Thymus (tissue), 11 donors: Measurements from ENCODE around the gene SPATA21. TPM values are rescaled to one million over a fixed set of nuclear protein-coding genes. Genes with fewer than 3 reads are reported as not detected.

Experiments
- DNase-seq, 9 donors: peaks; one replicate each; pipeline ENCODE4 v3.0.0-alpha.2; 2013; ENCODE audit warnings: low spot score in 9 of 9, low read depth in 6 of 9, missing footprints in 1 of 9
- H3K27ac ChIP-seq, 2 donors: one replicate each; pipeline ENCODE4 v1.5.1; 2013; ENCODE audit warnings: control low read depth in 1 of 2, low read depth in 1 of 2, low read length in 1 of 2, mild to moderate bottlenecking in 1 of 2, moderate library complexity in 1 of 2
- H3K27me3 ChIP-seq, 2 donors: one replicate each; pipeline ENCODE4 v1.5.1; 2013; ENCODE audit warnings: low read length in 1 of 2; ENCODE audit not compliant: control insufficient read depth in 2 of 2, insufficient read depth in 1 of 2
- H3K36me3 ChIP-seq, 2 donors: one replicate each; pipeline ENCODE4 v1.5.1; 2013; ENCODE audit warnings: low read length in 1 of 2, mild to moderate bottlenecking in 1 of 2, moderate library complexity in 1 of 2; ENCODE audit not compliant: control insufficient read depth in 2 of 2, insufficient read depth in 2 of 2
- H3K4me1 ChIP-seq, 2 donors: one replicate each; pipeline ENCODE4 v1.5.1; 2013; ENCODE audit warnings: low read length in 2 of 2; ENCODE audit not compliant: control insufficient read depth in 2 of 2, insufficient read depth in 2 of 2
- H3K4me3 ChIP-seq, 2 donors: one replicate each; pipeline ENCODE4 v1.5.1; 2013; ENCODE audit warnings: low read length in 2 of 2, control low read depth in 1 of 2, mild to moderate bottlenecking in 1 of 2
- H3K9me3 ChIP-seq, 2 donors: one replicate each; pipeline ENCODE4 v1.5.1; 2013; ENCODE audit warnings: low read length in 1 of 2, mild to moderate bottlenecking in 1 of 2; ENCODE audit not compliant: control insufficient read depth in 2 of 2, insufficient read depth in 1 of 2
- WGBS: extraction: QIAGEN DNeasy Blood & Tissue Kit; methylation state at CpG from one replicate; pipeline ENCODE4 v1.1.7; 2013; 5-methylcytosine and 5-hydroxymethylcytosine counted together
- polyA plus RNA-seq: library from polyadenylated mRNA; stranded (reverse); fragments of 200-250 nt; gene quantifications from one replicate; pipeline ENCODE4 v1.2.3, GENCODE V29; 2013
- total RNA-seq: library from RNA; stranded (reverse); fragments of 120-200 nt; gene quantifications from one replicate; pipeline ENCODE4 v1.2.4, GENCODE V29; 2013
- donor health status: healthy.

Gene SPATA21
- total and polyA plus RNA-seq, 2 donors = 0.25 TPM; not detected in 1

DNA sequence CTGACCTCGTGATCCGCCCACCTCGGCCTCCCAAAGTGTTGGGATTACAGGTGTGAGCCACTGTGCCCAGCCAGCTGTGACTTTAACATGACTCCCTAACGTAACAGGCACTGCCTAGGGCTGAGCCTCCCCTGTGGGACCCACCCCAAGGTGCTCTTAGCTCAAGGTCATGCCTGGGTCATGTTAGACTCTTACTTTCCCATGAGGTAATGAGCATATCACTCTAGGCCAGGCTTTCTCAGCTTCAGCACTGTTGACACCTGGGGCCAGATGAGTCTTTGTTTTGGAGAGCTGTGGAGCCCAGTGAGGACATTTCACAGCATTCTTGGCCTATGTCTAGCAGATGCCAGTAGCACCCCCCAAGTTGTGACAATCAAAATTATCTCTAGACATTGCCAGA lies 7.8 kb upstream of the SPATA21 start:
- WGBS = 96% methylated on average over 4 of the region's 4 CpGs
- no peak overlapping the region for H3K4me3 ChIP-seq
- DNase-seq = no peak
- H3K9me3 ChIP-seq = peaks cover 0 to 5% of the 10 kb centered on the region in 2 donors
- H3K27ac ChIP-seq = no peak overlapping the region
- H3K4me1 ChIP-seq = peaks cover 9 to 19% of the 10 kb centered on the region in 2 donors
- peaks cover 62 to 70% of the 10 kb centered on the region in 2 donors for H3K36me3 ChIP-seq
- H3K27me3 ChIP-seq = no peaks in the 10 kb centered on the region

DNA sequence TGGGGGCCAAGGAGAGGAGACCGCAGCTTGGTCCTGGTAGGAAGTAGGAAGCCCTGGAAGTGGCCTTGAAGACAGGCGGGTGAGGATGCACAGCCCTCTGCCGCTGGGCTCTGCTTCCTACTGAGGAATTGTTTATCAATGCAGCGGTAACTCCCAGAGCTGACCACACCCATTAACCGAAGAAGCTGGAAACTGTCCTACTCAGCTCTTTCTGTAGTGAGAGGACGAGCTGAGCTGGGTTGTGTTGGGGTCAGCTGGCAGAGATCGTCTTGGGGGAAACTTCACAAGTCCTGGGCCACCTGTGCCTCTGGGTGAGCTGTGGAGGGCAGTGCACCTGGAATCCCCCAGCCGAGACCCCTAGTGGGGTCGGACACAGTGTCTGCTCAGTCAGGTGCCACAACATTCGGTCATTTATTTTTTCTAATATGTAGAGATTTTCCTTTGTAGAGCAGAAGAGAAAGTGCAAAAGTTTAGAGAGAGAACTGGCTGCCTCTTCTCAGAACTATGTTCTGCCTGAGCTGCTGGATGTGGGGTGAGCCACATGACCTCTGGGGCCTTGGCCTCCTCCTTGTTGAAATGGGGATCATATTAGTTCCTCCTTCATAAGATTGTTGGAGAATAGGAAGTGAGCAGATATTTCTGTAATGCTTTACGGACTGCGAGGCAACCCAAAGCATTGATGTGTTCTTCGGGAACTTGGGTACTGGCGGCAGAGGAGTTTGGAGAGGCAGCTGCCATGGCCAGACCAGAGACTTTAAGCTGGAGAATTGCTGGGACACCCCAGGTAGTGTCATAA lies 6.9 kb upstream of the SPATA21 start:
- Histone ChIP-seq H3K36me3 (peaks cover 53 to 61% of the 10 kb centered on the region in 2 donors), H3K4me1 (peaks cover 9 to 21% of the 10 kb centered on the region in 2 donors), H3K4me3 (no peak overlapping the region), H3K27ac (no peak overlapping the region), H3K9me3 (peaks cover 0 to 5% of the 10 kb centered on the region in 2 donors), H3K27me3 (no peaks in the 10 kb centered on the region)
- WGBS = 97% methylated on average over 14 of the region's 14 CpGs
- no peak for DNase-seq

DNA sequence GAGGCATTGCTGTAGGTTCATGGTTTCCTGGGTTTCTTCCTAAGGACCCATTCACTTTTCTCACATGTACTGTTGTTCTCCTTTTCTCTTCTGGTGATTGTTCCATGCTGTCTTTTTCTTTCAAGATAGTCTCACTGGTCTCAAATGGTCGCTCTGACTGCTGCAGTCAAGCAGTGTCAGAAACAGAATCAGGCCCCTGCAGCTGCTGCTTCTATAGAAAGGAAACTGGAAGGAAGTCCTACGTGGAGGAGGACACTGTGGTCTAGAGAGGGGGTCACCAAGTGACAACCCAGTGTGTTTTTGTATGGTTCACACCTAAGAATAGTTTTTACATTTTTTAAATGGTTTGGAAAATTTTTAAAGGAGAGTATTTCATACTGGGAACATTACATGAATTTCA lies 5.7 kb upstream of the SPATA21 start:
- Histone ChIP-seq H3K36me3 (peaks cover 41 to 48% of the 10 kb centered on the region in 2 donors), H3K4me1 (peaks cover 9 to 21% of the 10 kb centered on the region in 2 donors), H3K27ac (no peak overlapping the region), H3K27me3 (no peaks in the 10 kb centered on the region), H3K4me3 (no peak overlapping the region), H3K9me3 (peaks cover 0 to under 1% of the 10 kb centered on the region in 2 donors)
- 66% methylated on average over 2 of the region's 2 CpGs for WGBS
- no peak for DNase-seq

DNA sequence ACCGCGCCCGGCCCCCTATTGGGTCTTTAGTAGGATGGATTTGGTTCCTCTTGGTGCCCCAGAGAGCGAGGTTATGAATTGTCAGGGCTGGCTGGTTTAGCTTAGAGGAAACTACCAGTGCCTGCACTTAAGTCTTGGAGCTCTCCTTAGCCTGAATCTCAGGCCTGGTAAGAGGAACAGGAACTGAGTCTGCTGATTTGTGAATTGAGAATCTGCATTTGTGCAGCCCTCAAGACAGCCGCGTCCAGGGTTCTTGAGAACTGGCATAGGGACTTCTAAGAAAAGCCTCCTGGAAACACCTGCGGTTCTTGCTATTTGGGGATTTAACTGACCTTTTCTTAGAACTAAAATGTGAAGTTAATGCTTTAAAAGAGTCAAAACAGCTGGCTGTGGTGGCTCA lies 5.0 kb upstream of the SPATA21 start:
- Histone ChIP-seq H3K4me3 (no peak overlapping the region), H3K27me3 (no peaks in the 10 kb centered on the region), H3K9me3 (no peaks in the 10 kb centered on the region), H3K4me1 (peaks cover 9 to 21% of the 10 kb centered on the region in 2 donors), H3K36me3 (peaks cover 34 to 42% of the 10 kb centered on the region in 2 donors), H3K27ac (no peak overlapping the region)
- WGBS = 92% methylated on average over 7 of the region's 7 CpGs
- DNase-seq = peak in 1 of 9 donors; percentile 12

DNA sequence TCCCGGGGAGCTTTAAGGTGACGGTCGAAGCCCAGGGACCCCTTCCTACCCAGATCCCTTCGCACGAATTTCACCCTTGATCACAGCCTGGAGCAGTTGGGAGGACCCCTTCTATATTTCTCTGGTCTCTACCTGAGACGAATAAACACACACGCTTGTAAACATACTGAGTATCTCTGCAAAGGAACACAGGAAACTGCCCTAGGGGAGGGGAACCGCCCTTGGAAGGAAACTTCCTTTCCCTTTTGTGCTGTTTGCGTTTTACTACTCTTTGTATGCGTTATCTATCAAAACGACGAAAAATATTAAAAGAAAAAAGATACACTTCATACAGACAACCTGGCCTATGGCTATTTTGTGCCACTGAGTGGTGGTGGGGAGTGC lies 4.0 kb upstream of the SPATA21 start:
- Histone ChIP-seq H3K4me3 (peak overlapping the region; percentile 84 to 100), H3K36me3 (peaks cover 27 to 36% of the 10 kb centered on the region in 2 donors), H3K9me3 (no peaks in the 10 kb centered on the region), H3K27me3 (no peaks in the 10 kb centered on the region), H3K4me1 (peaks cover 9 to 21% of the 10 kb centered on the region in 2 donors), H3K27ac (peak overlapping the region; percentile 90 to 91)
- 2% methylated on average over 12 of the region's 12 CpGs for WGBS
- DNase-seq = peak in 8 of 9 donors; percentile 29 to 75 (median 34)

DNA sequence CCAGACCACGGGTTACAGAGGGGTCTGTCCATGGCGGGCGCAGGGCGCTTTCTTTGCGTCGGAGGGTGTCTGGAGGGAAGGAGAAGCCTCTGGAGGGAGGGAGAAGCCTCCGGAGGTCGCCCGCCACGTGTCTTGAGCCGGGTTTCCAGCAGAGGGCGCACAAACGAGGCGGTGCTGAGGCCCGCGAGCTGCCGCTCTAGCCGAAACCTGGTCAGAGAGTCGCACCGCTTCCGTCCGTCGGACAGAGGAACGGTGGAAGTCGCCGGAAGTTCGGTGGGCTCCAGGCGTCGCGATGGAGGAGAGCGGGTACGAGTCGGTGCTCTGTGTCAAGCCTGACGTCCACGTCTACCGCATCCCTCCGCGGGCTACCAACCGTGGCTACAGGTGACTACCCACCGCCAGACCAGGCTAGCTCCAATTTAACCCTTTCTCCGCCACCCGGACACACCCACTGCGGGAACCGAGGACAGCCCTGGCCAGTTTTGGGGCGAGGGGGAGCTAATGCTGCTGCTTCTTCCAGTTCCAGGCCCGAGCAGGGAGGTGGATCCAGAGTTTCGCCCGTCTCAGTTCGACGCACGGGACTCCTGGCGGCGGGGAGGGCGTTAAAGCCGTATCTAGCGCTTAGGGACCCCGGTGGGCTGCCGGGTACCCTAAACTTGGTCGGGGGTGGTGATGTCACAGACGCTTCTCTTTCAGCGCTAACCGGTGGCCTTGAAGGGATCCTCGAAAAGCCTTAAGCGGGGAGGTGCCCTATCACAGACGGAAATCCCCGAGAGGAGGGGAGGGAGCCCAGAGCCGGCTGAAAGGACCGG lies 3.5 kb upstream of the SPATA21 start, which contains the start of gene NECAP2:
TSS of gene NECAP2 (plus strand) at position 255 of the 812 bp plus-strand sequence. CDS start at position 293, 38 bp downstream.
- peak; percentile 70 to 96 (median 90) for DNase-seq
- Histone ChIP-seq H3K9me3 (no peaks in the 10 kb centered on the region), H3K4me3 (peak within 1 kb of the TSS; percentile 84 to 100), H3K36me3 (peaks cover 22 to 34% of the 10 kb centered on the region in 2 donors), H3K27me3 (no peaks in the 10 kb centered on the region), H3K4me1 (peaks cover 9 to 21% of the 10 kb centered on the region in 2 donors), H3K27ac (peak within 1 kb of the TSS; percentile 90 to 91)
- under 1% methylated on average over 68 of the region's 68 CpGs for WGBS

DNA sequence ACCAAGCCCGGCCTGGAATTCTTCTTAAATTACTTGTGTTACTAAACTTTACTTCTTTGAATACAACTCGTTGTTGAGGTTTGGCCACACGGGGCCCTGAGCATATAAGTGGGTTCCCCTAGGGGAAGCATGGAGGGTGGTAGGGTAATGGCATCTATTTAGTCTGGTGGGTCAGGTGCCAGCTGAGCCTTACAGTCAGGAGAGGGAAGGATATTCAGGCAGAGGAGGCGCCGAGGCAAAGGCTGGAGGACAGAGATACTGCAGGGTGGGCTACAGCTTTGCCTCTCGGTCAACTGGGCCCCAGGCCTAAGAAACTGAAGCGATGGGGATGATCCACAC lies 2.9 kb upstream of the SPATA21 start:
- H3K36me3 ChIP-seq = peaks cover 16 to 30% of the 10 kb centered on the region in 2 donors
- H3K4me3 ChIP-seq = peak overlapping the region; percentile 84 to 100
- 67% methylated on average over 7 of the region's 7 CpGs for WGBS
- peak overlapping the region in 1 of 2 donors; percentile 41 for H3K27ac ChIP-seq
- DNase-seq = no peak
- H3K4me1 ChIP-seq = peaks cover 9 to 21% of the 10 kb centered on the region in 2 donors
- H3K9me3 ChIP-seq = no peaks in the 10 kb centered on the region
- no peaks in the 10 kb centered on the region for H3K27me3 ChIP-seq

DNA sequence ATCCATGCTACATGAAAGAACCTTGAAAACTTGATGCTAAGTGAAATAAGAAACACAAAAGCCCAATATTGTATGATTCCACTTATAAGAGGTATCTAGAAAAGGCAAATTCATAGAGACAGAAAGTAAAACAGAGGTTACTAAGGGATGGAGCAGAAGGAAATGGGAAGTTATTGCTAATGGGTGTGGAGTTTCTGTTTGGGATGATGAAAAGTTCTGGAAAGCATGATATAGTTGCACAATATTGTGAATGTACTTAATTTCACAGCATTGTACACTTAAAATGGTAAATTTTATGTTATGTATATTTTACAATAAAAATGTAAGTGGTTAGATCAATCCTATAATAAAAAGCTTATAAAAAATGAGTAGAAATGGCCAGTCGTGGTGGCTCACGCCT lies 1.7 kb upstream of the SPATA21 start:
- DNase-seq = no peak
- WGBS = 99% methylated on average over 2 of the region's 2 CpGs
- no peaks in the 10 kb centered on the region for H3K27me3 ChIP-seq
- peaks cover 9 to 21% of the 10 kb centered on the region in 2 donors for H3K4me1 ChIP-seq
- no peak overlapping the region for H3K4me3 ChIP-seq
- no peaks in the 10 kb centered on the region for H3K9me3 ChIP-seq
- H3K36me3 ChIP-seq = peaks cover 7 to 19% of the 10 kb centered on the region in 2 donors
- no peak overlapping the region for H3K27ac ChIP-seq

DNA sequence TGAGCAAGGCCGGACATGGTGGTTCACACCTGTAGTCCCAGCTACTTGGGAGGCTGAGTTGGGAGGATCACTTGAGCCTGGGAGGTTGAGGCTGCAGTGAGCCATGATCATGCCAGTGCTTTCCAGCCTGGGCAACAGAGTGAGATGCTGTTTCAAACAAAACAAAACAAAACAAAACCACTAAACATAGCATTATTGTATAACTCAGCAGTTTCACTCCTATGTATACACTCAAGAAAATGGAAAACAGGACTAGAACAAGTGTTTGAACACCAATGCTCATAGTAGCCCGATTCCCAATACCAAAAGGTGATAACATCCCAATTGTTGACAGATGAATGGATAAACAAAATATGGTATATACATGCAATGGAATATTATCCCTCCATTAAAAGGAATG lies 1.3 kb upstream of the SPATA21 start:
- peaks cover 9 to 21% of the 10 kb centered on the region in 2 donors for H3K4me1 ChIP-seq
- H3K9me3 ChIP-seq = no peaks in the 10 kb centered on the region
- 97% methylated on average over 2 of the region's 2 CpGs for WGBS
- H3K27me3 ChIP-seq = no peaks in the 10 kb centered on the region
- no peak for DNase-seq
- H3K27ac ChIP-seq = no peak overlapping the region
- H3K36me3 ChIP-seq = peaks cover 3 to 15% of the 10 kb centered on the region in 2 donors
- no peak overlapping the region for H3K4me3 ChIP-seq
